Fibroblast of mammary gland (primary cell): ENCODE measurements around the gene FILIP1L.

ENCODE experiments used
- DNase-seq: peaks from one replicate; pipeline ENCODE4 v3.0.0-alpha.2; 2010; ENCODE audit warnings: low read depth
- H3K4me3 ChIP-seq: 2 replicates; pipeline ENCODE4 v1.5.1; 2011; ENCODE audit warnings: low read depth, mild to moderate bottlenecking, low read length, moderate library complexity; ENCODE audit not compliant: control insufficient read depth
- TF ChIP-seq, protein P1 (sequence below): conservative IDR thresholded peaks from 2 replicates; pipeline ENCODE4 v1.5.1; 2011; ENCODE audit warnings: low read depth, low read length, inconsistent platforms; ENCODE audit not compliant: control insufficient read depth, insufficient read depth

FILIP1L gene

DNA sequence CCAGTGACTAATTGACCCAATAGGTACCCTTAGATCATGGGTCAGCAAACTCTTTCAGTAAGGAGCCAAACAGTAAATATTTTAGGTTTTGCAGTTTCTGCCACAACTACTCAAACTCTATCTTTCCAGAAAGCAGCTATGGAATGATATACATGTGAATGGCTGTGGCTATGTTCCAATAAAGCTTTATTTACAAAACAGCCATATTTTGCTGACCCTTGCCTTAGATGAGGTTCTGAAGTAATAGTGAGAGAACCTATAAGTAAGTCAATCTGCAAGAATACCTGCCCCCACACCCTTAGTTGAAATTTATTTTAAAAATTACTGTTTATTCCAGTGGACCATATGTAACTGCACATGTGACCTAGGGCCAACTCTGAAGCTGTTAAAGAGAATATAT lies 162.6 kb downstream of the FILIP1L start:
- no peak overlapping the region for H3K4me3 ChIP-seq
- TF ChIP-seq, protein P1, sequence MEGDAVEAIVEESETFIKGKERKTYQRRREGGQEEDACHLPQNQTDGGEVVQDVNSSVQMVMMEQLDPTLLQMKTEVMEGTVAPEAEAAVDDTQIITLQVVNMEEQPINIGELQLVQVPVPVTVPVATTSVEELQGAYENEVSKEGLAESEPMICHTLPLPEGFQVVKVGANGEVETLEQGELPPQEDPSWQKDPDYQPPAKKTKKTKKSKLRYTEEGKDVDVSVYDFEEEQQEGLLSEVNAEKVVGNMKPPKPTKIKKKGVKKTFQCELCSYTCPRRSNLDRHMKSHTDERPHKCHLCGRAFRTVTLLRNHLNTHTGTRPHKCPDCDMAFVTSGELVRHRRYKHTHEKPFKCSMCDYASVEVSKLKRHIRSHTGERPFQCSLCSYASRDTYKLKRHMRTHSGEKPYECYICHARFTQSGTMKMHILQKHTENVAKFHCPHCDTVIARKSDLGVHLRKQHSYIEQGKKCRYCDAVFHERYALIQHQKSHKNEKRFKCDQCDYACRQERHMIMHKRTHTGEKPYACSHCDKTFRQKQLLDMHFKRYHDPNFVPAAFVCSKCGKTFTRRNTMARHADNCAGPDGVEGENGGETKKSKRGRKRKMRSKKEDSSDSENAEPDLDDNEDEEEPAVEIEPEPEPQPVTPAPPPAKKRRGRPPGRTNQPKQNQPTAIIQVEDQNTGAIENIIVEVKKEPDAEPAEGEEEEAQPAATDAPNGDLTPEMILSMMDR, result no peak
- DNase-seq, result no peak

DNA sequence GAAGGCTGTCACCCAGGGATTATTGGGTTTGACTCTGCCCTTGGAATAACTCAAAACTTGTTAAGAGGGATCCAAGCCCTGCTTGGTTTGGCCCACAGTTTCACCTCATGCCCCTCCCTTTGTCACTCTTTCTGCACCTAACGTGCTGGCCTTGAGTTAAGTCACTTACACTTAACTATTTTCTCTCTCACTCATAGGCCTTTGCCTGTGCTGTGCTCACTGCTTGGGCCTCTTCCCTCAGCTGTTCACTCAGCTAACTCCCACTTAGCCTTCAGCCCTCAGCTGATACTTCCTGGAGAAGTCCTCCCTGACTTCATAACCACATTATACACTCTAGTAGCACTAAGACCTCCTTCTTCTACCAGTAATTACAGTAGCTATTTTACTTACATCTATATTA lies 163.4 kb downstream of the FILIP1L start:
- TF ChIP-seq, protein P1, result no peak
- DNase-seq, result no peak
- H3K4me3 ChIP-seq, result no peak overlapping the region

DNA sequence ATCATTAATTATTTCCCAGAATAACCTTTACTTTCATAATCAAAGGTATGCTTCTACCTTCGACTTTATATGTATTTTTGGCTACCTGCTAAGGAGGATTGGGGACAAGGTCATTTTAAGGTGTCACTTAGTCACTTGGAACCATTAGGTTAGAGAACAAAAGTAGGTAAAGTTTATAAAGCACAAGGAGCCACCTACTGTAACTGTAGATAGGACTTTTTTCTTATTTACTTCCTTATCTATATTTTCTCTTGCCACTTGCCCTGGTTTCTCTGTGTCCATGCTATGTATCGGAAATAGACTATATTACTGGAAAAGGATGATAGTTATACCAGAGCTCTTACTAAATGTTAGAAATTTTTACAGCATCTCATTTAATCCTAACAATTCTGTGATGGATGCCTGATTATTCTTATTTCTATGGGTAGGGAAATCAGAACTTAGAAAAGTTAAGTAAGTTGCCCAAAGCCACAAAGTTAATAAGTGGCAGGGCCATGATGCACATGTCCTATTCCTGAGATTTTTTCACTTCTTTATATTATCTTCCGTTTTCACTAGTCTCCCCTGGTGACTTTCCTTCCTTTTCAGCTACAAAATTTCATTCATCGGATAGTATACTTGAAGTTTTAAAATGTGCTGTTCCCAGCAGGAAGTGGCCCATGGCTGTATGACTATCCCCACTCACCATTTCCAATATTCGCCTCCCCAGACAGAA lies 164.2 kb downstream of the FILIP1L start:
- TF ChIP-seq, protein P1, result no peak
- no peak overlapping the region for H3K4me3 ChIP-seq
- DNase-seq, result no peak

DNA sequence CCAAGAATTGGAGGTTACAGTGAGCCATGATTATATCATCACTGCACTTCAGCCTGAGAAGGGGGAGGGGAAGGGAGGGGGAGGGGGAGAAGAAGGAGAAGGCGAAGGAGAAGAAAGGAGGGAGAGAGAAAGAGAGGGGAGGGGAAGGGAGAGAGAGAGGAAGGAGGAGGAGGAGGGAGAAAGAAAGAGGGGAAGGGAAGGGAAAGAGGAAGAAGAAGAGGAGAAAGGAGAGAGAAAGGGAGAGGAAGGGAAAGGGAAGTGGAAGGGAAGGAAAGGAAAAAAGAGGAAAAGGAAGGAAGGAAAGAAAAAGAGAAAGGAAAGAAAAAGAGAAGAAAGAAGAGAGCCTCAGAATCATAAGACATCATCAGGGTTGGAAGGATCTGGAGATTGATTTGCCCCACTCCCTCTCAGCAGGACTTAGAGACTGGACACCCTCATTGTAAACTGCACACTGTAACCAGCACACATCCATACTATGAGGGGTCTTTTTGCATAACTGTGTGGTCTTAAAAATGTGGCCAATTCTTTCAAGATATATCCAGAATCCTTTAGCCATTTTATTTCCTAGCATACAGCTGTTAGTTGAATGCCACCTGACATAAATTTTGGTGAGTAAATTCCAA lies 165.7 kb downstream of the FILIP1L start:
- TF ChIP-seq, protein P1, result no peak
- DNase-seq, result no peak
- H3K4me3 ChIP-seq, result no peak overlapping the region

DNA sequence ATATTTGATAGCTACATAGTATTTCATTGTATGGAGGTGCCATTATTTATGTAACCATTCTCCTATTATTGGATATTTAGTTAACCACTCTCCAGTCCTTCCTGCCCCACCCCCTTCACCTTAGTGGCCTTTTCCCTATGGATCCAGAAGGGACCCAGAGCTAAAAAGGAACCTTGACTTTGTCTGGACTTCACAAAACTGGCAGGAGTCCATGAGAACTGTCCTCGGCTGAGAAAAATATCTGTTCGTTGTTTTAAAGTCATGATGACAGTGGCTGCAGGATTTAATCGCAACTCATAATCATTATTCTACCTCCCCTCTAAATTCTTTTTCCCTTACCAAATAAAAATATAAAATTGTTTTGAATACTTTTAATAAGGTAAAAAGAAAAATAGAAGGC lies 166.9 kb downstream of the FILIP1L start:
- TF ChIP-seq, protein P1, result no peak
- DNase-seq, result no peak
- H3K4me3 ChIP-seq, result no peak overlapping the region

DNA sequence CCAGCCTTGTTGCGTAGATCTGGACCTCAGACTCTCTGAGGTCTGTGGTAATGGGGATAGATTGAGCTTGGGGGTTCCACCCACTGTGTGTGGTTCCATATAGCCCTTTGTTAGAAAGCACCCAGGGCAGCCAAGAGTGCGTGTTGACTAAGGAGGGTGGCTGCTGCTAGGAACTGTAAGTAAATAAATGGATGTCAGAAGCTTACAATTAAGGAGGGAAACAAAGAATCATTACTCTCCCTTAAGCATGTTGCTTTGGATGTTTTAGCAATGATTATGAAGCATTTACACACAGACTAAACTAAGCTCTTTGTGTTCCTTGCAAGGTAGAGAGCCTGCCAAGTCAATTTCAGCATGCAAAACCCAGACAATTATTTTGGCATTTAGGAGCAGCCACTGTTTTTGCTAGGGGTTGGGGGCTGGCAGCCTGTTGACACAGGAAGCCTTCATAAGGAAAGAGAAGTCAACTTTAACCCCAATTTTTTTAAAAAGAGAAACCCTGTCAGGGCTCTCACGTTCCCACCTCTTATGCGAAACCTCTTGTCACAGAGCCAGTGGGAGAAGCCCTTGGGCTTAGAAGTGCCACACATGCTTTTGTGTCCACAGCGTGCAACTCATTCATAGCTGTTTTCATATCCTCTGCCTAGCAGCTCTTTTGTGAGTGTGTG lies 168.8 kb downstream of the FILIP1L start:
- H3K4me3 ChIP-seq, result no peak overlapping the region
- TF ChIP-seq, protein P1, result no peak
- no peak for DNase-seq
